Hematopoietic multipotent progenitor cell treated with erythropoietin and hydrocortisone succinate and interleukin-3 and kit ligand, for 15 days (in vitro differentiated cells): ENCODE measurements around the gene YPEL4.
A peak's percentile ranks its signal among the peaks of the same experiment; 100 is the strongest.
"Not testable (repeated sequence)": the region's sequence is repeated elsewhere in the genome, so short reads cannot be mapped to it uniquely, and the experiment has no call there.

Experiments used
- DNase-seq: peaks from one replicate; pipeline ENCODE4 v3.0.0-alpha.2; 2015; ENCODE audit warnings: low spot score

YPEL4 gene

GRCh38 chr11:57649826-57650738 is at the start of gene YPEL4:
YPEL4 (minus strand) TSS chr11:57649912; CDS start chr11:57647107, 2,805 bp downstream.
- peak; percentile 91 for DNase-seq

- no peak for DNase-seq
Measured at GRCh38 chr11:57698843-57699365, 49.2 kb upstream of the YPEL4 start.

GRCh38 chr11:57690474-57690873 is 40.8 kb upstream of the YPEL4 start:
- not testable (repeated sequence) for DNase-seq

- DNase-seq = no peak
Measured at GRCh38 chr11:57681168-57681567, 31.5 kb upstream of the YPEL4 start.

- no peak for DNase-seq
Measured at GRCh38 chr11:57680552-57680874, 30.8 kb upstream of the YPEL4 start.

- DNase-seq = no peak
Measured at GRCh38 chr11:57679396-57679795, 29.7 kb upstream of the YPEL4 start.

GRCh38 chr11:57675176-57675941 is 25.6 kb upstream of the YPEL4 start:
- no peak for DNase-seq

- DNase-seq = no peak
Measured at GRCh38 chr11:57674251-57674650, 24.5 kb upstream of the YPEL4 start.

- DNase-seq = peak; percentile 47
Measured at GRCh38 chr11:57668434-57668782, 18.7 kb upstream of the YPEL4 start.

- peak; percentile 99 for DNase-seq
Measured at GRCh38 chr11:57667736-57668433, 18.2 kb upstream of the YPEL4 start, which contains the start of gene ZDHHC5. ZDHHC5 (plus strand) TSS chr11:57668114; CDS start chr11:57673091, 4,977 bp downstream.

GRCh38 chr11:57667117-57667735 is 17.5 kb upstream of the YPEL4 start:
- DNase-seq = peak; percentile 99

GRCh38 chr11:57663975-57664374 is 14.3 kb upstream of the YPEL4 start:
- DNase-seq = no peak

GRCh38 chr11:57662893-57663292 is 13.2 kb upstream of the YPEL4 start:
- no peak for DNase-seq

GRCh38 chr11:57659669-57660068 is 10.0 kb upstream of the YPEL4 start:
- DNase-seq = no peak

GRCh38 chr11:57658023-57658361 is 8.3 kb upstream of the YPEL4 start:
- DNase-seq = no peak

- DNase-seq = peak; percentile 98
Measured at GRCh38 chr11:57657194-57658022, 7.7 kb upstream of the YPEL4 start, which contains the start of gene CLP1. CLP1 (plus strand) TSS chr11:57657762; CDS start chr11:57659477, 1,715 bp downstream.

- no peak for DNase-seq
Measured at GRCh38 chr11:57656885-57657193, 7.1 kb upstream of the YPEL4 start.

GRCh38 chr11:57653163-57653562 is 3.5 kb upstream of the YPEL4 start:
- DNase-seq = no peak

GRCh38 chr11:57652662-57653061 is 3.0 kb upstream of the YPEL4 start:
- no peak for DNase-seq

GRCh38 chr11:57652230-57652629 is 2.5 kb upstream of the YPEL4 start:
- DNase-seq = not testable (repeated sequence)

- no peak for DNase-seq
Measured at GRCh38 chr11:57651408-57651807, 1.7 kb upstream of the YPEL4 start.
